PFSK-1 (cell line): Measurements from ENCODE around the gene COL7A1.

ENCODE experiments used
- POLR2AphosphoS5 ChIP-seq: IDR thresholded peaks from 2 replicates; pipeline ENCODE4 v1.6.1; 2012; ENCODE audit warnings: low read depth, mild to moderate bottlenecking, control low read depth, low read length, moderate library complexity
- TF ChIP-seq, protein P1 (sequence below), 2 experiments: IDR thresholded peaks; 2 replicates each; pipeline versions ENCODE4 v1.6.1 to v1.8.0; 2011 to 2012; ENCODE audit warnings: low read depth in 2 of 2, low read length in 2 of 2, control low read depth in 1 of 2, inconsistent platforms in 1 of 2, mild to moderate bottlenecking in 1 of 2, moderate library complexity in 1 of 2; ENCODE audit not compliant: insufficient read depth in 1 of 2

DNA sequence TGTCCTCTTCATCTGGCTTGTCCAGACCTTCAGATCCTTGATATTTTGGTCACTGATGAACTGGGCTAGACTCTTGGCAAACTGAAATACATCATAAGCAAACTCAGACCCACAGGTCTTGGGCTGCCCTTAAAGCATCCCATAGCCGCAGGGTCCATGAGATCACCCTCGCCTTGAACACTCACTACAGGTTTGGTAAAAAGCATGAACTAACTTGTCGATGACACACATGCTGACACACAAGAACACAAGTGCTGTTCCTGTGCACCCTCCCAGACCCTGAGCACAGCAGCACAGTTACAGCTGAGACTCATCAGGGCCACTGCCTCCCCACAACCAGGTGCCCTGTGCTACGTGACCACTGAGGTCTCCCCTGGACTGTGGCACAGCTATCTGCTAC lies 59.6 kb downstream of the COL7A1 start:
- no peak for TF ChIP-seq POLR2AphosphoS5
- TF ChIP-seq, protein P1, sequence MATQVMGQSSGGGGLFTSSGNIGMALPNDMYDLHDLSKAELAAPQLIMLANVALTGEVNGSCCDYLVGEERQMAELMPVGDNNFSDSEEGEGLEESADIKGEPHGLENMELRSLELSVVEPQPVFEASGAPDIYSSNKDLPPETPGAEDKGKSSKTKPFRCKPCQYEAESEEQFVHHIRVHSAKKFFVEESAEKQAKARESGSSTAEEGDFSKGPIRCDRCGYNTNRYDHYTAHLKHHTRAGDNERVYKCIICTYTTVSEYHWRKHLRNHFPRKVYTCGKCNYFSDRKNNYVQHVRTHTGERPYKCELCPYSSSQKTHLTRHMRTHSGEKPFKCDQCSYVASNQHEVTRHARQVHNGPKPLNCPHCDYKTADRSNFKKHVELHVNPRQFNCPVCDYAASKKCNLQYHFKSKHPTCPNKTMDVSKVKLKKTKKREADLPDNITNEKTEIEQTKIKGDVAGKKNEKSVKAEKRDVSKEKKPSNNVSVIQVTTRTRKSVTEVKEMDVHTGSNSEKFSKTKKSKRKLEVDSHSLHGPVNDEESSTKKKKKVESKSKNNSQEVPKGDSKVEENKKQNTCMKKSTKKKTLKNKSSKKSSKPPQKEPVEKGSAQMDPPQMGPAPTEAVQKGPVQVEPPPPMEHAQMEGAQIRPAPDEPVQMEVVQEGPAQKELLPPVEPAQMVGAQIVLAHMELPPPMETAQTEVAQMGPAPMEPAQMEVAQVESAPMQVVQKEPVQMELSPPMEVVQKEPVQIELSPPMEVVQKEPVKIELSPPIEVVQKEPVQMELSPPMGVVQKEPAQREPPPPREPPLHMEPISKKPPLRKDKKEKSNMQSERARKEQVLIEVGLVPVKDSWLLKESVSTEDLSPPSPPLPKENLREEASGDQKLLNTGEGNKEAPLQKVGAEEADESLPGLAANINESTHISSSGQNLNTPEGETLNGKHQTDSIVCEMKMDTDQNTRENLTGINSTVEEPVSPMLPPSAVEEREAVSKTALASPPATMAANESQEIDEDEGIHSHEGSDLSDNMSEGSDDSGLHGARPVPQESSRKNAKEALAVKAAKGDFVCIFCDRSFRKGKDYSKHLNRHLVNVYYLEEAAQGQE (IDR thresholded peaks at IDR 0.05; ENCODE audit: insufficient read depth in 1 of 2, low read depth in 2 of 2, low read length in 2 of 2) = no peak
